ENCODE measurements around the gene ASRGL1.

GRCh38 chr11:62402960-62403730, 65.9 kb downstream of the ASRGL1 start:
- TF ChIP-seq EZH2phosphoT487 (IDR thresholded peaks at IDR 0.05; ENCODE audit: borderline replicate concordance, low read length) (no peak), EZH2 (IDR thresholded peaks at IDR 0.05; ENCODE audit: low read length, unreplicated experiment) (no peak)

All from PC-3 (cell line).